ENCODE results near the gene SMPD1.

DNA sequence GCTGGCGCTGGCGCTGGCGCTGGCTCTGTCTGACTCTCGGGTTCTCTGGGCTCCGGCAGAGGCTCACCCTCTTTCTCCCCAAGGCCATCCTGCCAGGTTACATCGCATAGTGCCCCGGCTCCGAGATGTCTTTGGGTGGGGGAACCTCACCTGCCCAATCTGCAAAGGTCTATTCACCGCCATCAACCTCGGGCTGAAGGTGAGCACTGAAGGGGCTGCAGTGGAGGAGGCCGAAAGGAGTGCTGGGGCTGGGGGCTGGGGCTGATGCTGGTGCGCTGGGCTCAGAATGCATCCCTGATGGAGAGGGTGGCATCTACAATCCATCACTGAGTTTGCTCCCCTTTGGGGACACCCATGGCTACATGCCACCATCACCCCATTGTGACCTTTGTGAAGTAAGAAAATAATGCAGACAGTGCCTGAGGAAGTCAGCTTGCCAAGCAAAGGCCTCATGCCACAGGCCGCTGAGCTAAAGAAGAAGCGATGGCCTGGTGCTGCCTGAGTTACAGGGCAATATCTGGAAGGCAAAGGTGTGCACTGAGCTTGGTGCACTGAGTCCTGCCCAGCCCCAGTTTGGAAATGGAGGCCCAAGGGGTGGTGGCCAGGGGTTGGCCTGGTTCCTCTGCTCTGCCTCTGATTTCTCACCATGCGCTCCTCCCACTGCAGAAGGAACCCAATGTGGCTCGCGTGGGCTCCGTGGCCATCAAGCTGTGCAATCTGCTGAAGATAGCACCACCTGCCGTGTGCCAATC lies 620 bp downstream of the SMPD1 start:
- TF ChIP-seq, protein P1, sequence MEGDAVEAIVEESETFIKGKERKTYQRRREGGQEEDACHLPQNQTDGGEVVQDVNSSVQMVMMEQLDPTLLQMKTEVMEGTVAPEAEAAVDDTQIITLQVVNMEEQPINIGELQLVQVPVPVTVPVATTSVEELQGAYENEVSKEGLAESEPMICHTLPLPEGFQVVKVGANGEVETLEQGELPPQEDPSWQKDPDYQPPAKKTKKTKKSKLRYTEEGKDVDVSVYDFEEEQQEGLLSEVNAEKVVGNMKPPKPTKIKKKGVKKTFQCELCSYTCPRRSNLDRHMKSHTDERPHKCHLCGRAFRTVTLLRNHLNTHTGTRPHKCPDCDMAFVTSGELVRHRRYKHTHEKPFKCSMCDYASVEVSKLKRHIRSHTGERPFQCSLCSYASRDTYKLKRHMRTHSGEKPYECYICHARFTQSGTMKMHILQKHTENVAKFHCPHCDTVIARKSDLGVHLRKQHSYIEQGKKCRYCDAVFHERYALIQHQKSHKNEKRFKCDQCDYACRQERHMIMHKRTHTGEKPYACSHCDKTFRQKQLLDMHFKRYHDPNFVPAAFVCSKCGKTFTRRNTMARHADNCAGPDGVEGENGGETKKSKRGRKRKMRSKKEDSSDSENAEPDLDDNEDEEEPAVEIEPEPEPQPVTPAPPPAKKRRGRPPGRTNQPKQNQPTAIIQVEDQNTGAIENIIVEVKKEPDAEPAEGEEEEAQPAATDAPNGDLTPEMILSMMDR (IDR thresholded peaks at IDR 0.05; ENCODE audit: low read length): no peak
- no peak for TF ChIP-seq EZH2 (optimal IDR thresholded peaks at IDR 0.05; ENCODE audit: low read depth, low read length)
- no peak for TF ChIP-seq EZH2phosphoT487 (IDR thresholded peaks at IDR 0.05; ENCODE audit: low read length)
